Esophagus muscularis mucosa (tissue), 4 donors: ENCODE data around the gene OR14A16.

ENCODE experiments used
- CTCF ChIP-seq, 3 experiments: fragments of 200-600 bp in 2 of 3; fragments of 450-650 bp in 1 of 3; sonication (generic) in 2 of 3; IDR thresholded peaks; one replicate each; pipeline ENCODE4 v1.5.1; 2017 to 2019; ENCODE audit warnings: antibody characterized with exemption in 3 of 3, mild to moderate bottlenecking in 2 of 3, moderate library complexity in 1 of 3
- EP300 ChIP-seq: sonication (generic); formaldehyde crosslinking; IDR thresholded peaks from one replicate; pipeline ENCODE4 v1.6.1; 2017; ENCODE audit warnings: antibody characterized with exemption
- POLR2A ChIP-seq: fragments of 450-650 bp; IDR thresholded peaks from one replicate; pipeline ENCODE4 v1.6.1; 2017; ENCODE audit warnings: antibody characterized with exemption, moderate library complexity, mild to moderate bottlenecking, low read depth

- no peak for TF ChIP-seq EP300
- no peak for TF ChIP-seq CTCF (IDR thresholded peaks at IDR 0.05)
- no peak for TF ChIP-seq POLR2A
Measured at GRCh38 chr1:247864644-247865043, 40.7 kb upstream of the OR14A16 start.
